ENCODE results near the gene ZNF429.
"Not testable (repeated sequence)": the region's sequence is repeated elsewhere in the genome, so short reads cannot be mapped to it uniquely, and the experiment has no call there.

ZNF429 gene

DNA sequence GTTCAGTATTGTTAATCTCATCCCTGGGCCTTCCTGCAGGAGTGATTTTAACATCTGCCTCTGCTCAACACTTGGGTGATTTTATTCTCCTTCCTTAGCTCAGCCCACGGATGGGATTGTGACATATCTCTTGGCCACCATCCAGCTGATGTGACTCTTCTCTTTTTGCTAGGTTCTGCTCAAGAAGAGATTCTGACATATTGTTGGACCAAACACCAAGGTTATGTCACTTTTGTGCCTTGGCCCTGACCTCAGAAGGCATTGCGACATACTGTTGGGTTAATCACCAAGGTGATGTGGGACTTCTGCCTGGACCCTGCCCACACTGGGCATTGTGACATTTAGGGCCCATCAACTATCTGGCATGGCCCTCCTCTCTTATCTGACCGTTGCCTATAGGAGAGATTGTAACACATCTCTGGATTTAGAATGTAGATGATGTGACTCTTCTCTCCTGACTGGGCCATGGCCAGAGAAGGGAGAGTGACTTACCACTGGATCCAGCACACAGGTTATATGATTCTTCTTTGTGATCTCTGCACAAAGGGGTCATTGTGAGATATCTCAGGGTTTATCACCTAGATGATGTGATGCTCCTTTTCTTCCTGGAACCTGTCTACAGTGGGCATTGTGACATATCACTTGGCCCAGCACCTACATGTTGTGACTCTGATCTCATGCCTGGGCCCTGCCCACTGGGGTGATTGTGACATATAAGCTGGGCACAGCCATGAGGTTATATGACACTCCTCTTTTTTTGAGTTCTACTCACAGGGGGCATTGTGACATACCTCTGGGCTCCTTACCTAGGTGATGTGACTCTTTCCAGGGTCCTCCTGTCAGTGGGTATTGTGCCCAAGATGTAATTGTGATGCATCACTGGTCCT is 88.8 kb downstream of the ZNF429 start:
- Histone ChIP-seq H3K79me2 (ENCODE audit: control insufficient read depth, insufficient read depth, low read length) (no peaks in the 10 kb centered on the region), H3K23ac (ENCODE audit: low read length) (no peak overlapping the region), H2BK120ac (ENCODE audit: low read depth, low read length) (no peak overlapping the region), H3K27ac (ENCODE audit: low read depth, low read length) (no peak overlapping the region), H3K56ac (ENCODE audit: low read length) (no peak overlapping the region), H3K4me1 (ENCODE audit: control insufficient read depth, low read depth, low read length) (no peaks in the 10 kb centered on the region), H3K9ac (ENCODE audit: low read length) (no peak overlapping the region), H3K4me2 (ENCODE audit: low read length) (no peak overlapping the region), H3K79me1 (ENCODE audit: low read length) (no peaks in the 10 kb centered on the region), H2BK15ac (replicated peaks; ENCODE audit: low read depth) (no peak overlapping the region), H3K4ac (ENCODE audit: low read depth, low read length) (no peak overlapping the region), H2AK5ac (ENCODE audit: low read length) (no peak overlapping the region), H3K18ac (ENCODE audit: low read length) (no peak overlapping the region), H3K27me3 (ENCODE audit: insufficient read depth, low read length, poor library complexity) (no peaks in the 10 kb centered on the region), H3K4me3 (ENCODE audit: low read length) (no peak overlapping the region), H4K8ac (ENCODE audit: low read depth, low read length) (no peak overlapping the region), H2BK5ac (ENCODE audit: low read length) (no peak overlapping the region), H4K5ac (ENCODE audit: low read length) (no peak overlapping the region), H3K36me3 (ENCODE audit: control insufficient read depth, insufficient read depth, low read length) (no peaks in the 10 kb centered on the region)
- DNase-seq, result no peak
- WGBS (ENCODE audit: extremely low coverage, insufficient coverage, low lambda C conversion rate), result no CpG with 5 or more reads among the region's 3 CpGs

DNA sequence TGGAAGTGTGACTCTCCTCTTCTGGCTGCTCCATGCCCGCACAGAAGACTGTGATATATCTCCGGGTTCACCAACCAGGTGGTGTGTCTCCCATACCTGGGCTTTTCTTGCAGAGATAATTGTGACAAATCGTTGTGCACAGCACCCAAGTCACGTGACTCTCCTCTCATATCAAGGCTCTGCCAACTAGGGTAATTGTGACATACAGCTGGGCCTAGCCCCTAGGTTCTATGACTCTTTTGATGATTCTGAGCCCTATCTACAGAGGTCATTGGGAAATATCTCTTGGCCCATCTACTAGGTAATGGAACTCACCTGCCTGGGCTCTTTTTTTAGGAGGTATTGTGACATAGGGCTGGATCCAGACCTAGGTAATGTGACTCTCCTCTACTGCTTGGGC is 89.8 kb downstream of the ZNF429 start:
- H3K79me2 ChIP-seq (ENCODE audit: control insufficient read depth, insufficient read depth, low read length), result no peaks in the 10 kb centered on the region
- H3K9ac ChIP-seq (ENCODE audit: low read length), result no peak overlapping the region
- H3K79me1 ChIP-seq (ENCODE audit: low read length), result no peaks in the 10 kb centered on the region
- no peak overlapping the region for H2BK15ac ChIP-seq (replicated peaks; ENCODE audit: low read depth)
- no peak overlapping the region for H3K4me2 ChIP-seq (ENCODE audit: low read length)
- no peak overlapping the region for H4K5ac ChIP-seq (ENCODE audit: low read length)
- H3K18ac ChIP-seq (ENCODE audit: low read length), result no peak overlapping the region
- H2BK5ac ChIP-seq (ENCODE audit: low read length), result no peak overlapping the region
- H3K36me3 ChIP-seq (ENCODE audit: control insufficient read depth, insufficient read depth, low read length), result no peaks in the 10 kb centered on the region
- H3K56ac ChIP-seq (ENCODE audit: low read length), result no peak overlapping the region
- no CpG with 5 or more reads among the region's 4 CpGs for WGBS (ENCODE audit: extremely low coverage, insufficient coverage, low lambda C conversion rate)
- no peak overlapping the region for H3K27ac ChIP-seq (ENCODE audit: low read depth, low read length)
- no peak overlapping the region for H3K23ac ChIP-seq (ENCODE audit: low read length)
- H3K4me3 ChIP-seq (ENCODE audit: low read length), result no peak overlapping the region
- H3K4ac ChIP-seq (ENCODE audit: low read depth, low read length), result no peak overlapping the region
- no peak overlapping the region for H2BK120ac ChIP-seq (ENCODE audit: low read depth, low read length)
- DNase-seq, result no peak
- H4K8ac ChIP-seq (ENCODE audit: low read depth, low read length), result no peak overlapping the region
- no peaks in the 10 kb centered on the region for H3K27me3 ChIP-seq (ENCODE audit: insufficient read depth, low read length, poor library complexity)
- no peak overlapping the region for H2AK5ac ChIP-seq (ENCODE audit: low read length)
- no peaks in the 10 kb centered on the region for H3K4me1 ChIP-seq (ENCODE audit: control insufficient read depth, low read depth, low read length)

DNA sequence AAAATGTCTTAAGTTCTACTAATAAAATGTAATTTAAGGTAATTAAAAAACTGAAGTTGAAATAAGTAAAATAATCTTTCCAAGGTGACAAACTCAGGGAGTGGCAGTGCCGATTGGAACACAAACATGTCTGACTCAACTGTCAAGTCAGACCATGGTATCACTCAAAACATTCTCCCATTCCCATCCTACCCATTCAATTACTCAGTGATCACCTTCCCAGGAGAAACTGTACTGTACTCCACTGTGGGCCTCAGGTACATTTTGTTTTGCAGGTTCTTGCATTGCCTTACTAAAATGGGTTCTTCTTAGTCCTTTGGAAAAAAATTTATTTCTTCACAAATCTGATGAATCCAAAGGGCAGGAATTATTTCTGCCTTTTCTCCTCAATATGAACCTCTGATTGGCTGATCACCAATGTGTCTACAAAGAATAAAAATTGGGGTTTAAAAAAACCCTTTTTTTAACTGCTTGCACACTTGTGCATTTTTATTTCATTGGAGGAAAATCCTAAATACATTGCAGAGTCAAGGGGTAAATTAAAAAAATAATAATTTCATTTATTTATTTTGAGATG is 96.8 kb downstream of the ZNF429 start:
- no peak overlapping the region for H3K4ac ChIP-seq (ENCODE audit: low read depth, low read length)
- no peaks in the 10 kb centered on the region for H3K79me2 ChIP-seq (ENCODE audit: control insufficient read depth, insufficient read depth, low read length)
- H2AK5ac ChIP-seq (ENCODE audit: low read length), result no peak overlapping the region
- no peak overlapping the region for H3K56ac ChIP-seq (ENCODE audit: low read length)
- H3K4me1 ChIP-seq (ENCODE audit: control insufficient read depth, low read depth, low read length), result peaks cover 2% of the 10 kb centered on the region
- H2BK120ac ChIP-seq (ENCODE audit: low read depth, low read length), result no peak overlapping the region
- no peak overlapping the region for H3K4me3 ChIP-seq (ENCODE audit: low read length)
- H3K23ac ChIP-seq (ENCODE audit: low read length), result no peak overlapping the region
- H3K79me1 ChIP-seq (ENCODE audit: low read length), result no peaks in the 10 kb centered on the region
- no peaks in the 10 kb centered on the region for H3K36me3 ChIP-seq (ENCODE audit: control insufficient read depth, insufficient read depth, low read length)
- no peak overlapping the region for H3K9ac ChIP-seq (ENCODE audit: low read length)
- WGBS (ENCODE audit: extremely low coverage, insufficient coverage, low lambda C conversion rate), result no CpG with 5 or more reads among the region's 1 CpG
- no peak overlapping the region for H4K5ac ChIP-seq (ENCODE audit: low read length)
- H2BK5ac ChIP-seq (ENCODE audit: low read length), result no peak overlapping the region
- no peak overlapping the region for H2BK15ac ChIP-seq (replicated peaks; ENCODE audit: low read depth)
- no peak overlapping the region for H3K4me2 ChIP-seq (ENCODE audit: low read length)
- no peak for DNase-seq
- H4K8ac ChIP-seq (ENCODE audit: low read depth, low read length), result no peak overlapping the region
- H3K27me3 ChIP-seq (ENCODE audit: insufficient read depth, low read length, poor library complexity), result no peaks in the 10 kb centered on the region
- no peak overlapping the region for H3K27ac ChIP-seq (ENCODE audit: low read depth, low read length)
- H3K18ac ChIP-seq (ENCODE audit: low read length), result no peak overlapping the region

DNA sequence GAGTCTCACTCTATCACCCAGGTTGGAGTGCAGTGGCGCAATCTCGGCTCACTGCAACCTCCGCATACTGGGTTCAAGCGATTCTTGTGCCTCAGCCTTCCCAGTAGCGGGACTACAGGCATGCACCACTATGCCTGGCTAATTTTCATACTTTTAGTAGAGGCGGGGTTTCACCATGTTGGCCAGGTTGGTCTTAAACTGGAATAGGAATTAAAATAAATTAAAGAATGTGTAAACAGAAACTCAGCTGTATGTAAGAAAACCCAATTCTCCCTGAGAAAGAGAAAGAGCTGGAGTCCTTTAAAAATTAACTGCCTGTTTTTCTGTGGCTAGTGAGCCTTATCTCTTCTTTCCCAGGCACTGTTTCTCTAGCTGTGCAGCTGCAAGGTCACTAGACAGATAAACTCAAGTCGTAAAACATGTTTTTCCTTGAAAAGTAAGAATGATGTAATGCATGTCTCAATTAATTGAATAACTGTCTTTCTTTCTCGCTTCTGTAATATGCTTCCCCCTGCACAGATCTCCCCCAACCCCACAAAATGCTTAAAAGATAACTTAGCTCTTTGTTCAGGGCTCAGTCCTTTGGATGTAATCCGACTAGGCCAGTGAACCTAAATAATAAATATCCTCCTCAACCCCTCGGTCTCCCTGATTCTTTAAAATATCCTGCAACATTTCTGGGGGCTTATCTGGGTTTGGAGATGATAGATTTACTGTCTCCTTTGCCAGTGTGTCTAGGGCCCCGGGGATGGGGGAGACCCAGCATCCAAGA is 97.4 kb downstream of the ZNF429 start:
- not testable (repeated sequence) for H3K56ac ChIP-seq (ENCODE audit: low read length); H3K27me3 ChIP-seq (ENCODE audit: insufficient read depth, low read length, poor library complexity); H3K9ac ChIP-seq (ENCODE audit: low read length); H3K4me3 ChIP-seq (ENCODE audit: low read length); H4K5ac ChIP-seq (ENCODE audit: low read length); H3K23ac ChIP-seq (ENCODE audit: low read length); H3K4me2 ChIP-seq (ENCODE audit: low read length); H2AK5ac ChIP-seq (ENCODE audit: low read length); H3K4me1 ChIP-seq (ENCODE audit: control insufficient read depth, low read depth, low read length); H3K18ac ChIP-seq (ENCODE audit: low read length); H4K8ac ChIP-seq (ENCODE audit: low read depth, low read length); H2BK15ac ChIP-seq (replicated peaks; ENCODE audit: low read depth); H3K4ac ChIP-seq (ENCODE audit: low read depth, low read length); DNase-seq; H2BK120ac ChIP-seq (ENCODE audit: low read depth, low read length); H3K79me1 ChIP-seq (ENCODE audit: low read length); H3K27ac ChIP-seq (ENCODE audit: low read depth, low read length); H2BK5ac ChIP-seq (ENCODE audit: low read length); H3K36me3 ChIP-seq (ENCODE audit: control insufficient read depth, insufficient read depth, low read length); H3K79me2 ChIP-seq (ENCODE audit: control insufficient read depth, insufficient read depth, low read length)
- no CpG with 5 or more reads among the region's 11 CpGs for WGBS (ENCODE audit: extremely low coverage, insufficient coverage, low lambda C conversion rate)

DNA sequence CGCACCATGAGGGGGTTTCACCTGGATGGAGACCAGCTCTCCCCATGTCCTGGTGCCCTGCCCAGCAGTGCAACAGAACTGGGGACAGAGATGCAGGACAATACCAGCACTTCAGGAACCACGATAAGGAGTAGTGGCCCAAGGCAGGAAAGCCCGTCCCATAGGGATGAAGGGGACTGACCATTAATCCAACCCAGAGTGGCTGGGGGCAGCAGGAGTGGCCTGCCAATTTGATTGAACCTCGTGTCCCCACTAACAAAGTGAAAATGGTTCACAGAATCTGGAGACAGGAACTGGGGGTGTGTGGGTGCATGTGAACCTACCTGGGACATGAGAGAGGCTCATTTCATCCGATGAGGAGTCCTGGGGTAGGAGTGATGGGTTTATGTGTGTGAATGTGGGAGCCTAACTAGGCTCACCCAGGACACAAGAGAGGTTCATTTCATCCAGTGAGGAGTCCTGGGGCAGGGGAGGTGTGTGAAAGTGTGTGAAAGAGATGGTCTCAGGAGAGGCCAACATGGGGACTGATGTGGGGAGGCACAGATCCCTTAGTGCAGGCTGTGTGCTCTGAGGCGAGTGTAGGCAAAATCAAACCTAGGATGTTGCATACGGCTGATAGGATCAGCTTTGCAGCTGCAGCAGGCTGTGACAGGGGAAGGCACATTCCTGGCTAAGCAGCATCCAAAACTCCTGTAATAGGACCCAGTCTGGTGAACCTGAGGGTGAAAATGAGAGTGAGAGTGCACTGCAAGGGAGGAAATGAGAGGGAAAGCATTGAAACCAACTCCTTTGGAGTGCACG is 98.2 kb downstream of the ZNF429 start:
- H2BK15ac ChIP-seq (replicated peaks; ENCODE audit: low read depth), result no peak overlapping the region
- H3K79me1 ChIP-seq (ENCODE audit: low read length), result no peaks in the 10 kb centered on the region
- H4K5ac ChIP-seq (ENCODE audit: low read length), result no peak overlapping the region
- H3K27me3 ChIP-seq (ENCODE audit: insufficient read depth, low read length, poor library complexity), result no peaks in the 10 kb centered on the region
- no CpG with 5 or more reads among the region's 8 CpGs for WGBS (ENCODE audit: extremely low coverage, insufficient coverage, low lambda C conversion rate)
- no peak overlapping the region for H3K9ac ChIP-seq (ENCODE audit: low read length)
- DNase-seq, result peak; percentile 57
- H3K4me3 ChIP-seq (ENCODE audit: low read length), result no peak overlapping the region
- no peaks in the 10 kb centered on the region for H3K79me2 ChIP-seq (ENCODE audit: control insufficient read depth, insufficient read depth, low read length)
- no peak overlapping the region for H4K8ac ChIP-seq (ENCODE audit: low read depth, low read length)
- H3K36me3 ChIP-seq (ENCODE audit: control insufficient read depth, insufficient read depth, low read length), result no peaks in the 10 kb centered on the region
- no peak overlapping the region for H3K4me2 ChIP-seq (ENCODE audit: low read length)
- no peak overlapping the region for H2BK5ac ChIP-seq (ENCODE audit: low read length)
- H3K23ac ChIP-seq (ENCODE audit: low read length), result no peak overlapping the region
- no peak overlapping the region for H3K18ac ChIP-seq (ENCODE audit: low read length)
- H2BK120ac ChIP-seq (ENCODE audit: low read depth, low read length), result no peak overlapping the region
- no peak overlapping the region for H2AK5ac ChIP-seq (ENCODE audit: low read length)
- no peak overlapping the region for H3K56ac ChIP-seq (ENCODE audit: low read length)
- peaks cover 2% of the 10 kb centered on the region for H3K4me1 ChIP-seq (ENCODE audit: control insufficient read depth, low read depth, low read length)
- H3K4ac ChIP-seq (ENCODE audit: low read depth, low read length), result no peak overlapping the region
- no peak overlapping the region for H3K27ac ChIP-seq (ENCODE audit: low read depth, low read length)
